K562 (cell line): Measurements from ENCODE around the gene LRRC1. TPM values are rescaled to one million over a fixed set of nuclear protein-coding genes. Genes with fewer than 3 reads are reported as not detected.

ENCODE experiments used
- ATAC-seq: fragments of 200-7000 bp; cut with Tn5 transposase; 3 replicates; pipeline ENCODE4 v1.9.1; 2020; ENCODE audit warnings: moderate library complexity
- BruUV-seq: library from RNA; stranded (reverse); fragments of 400-500 nt; replicated peaks from 2 replicates; lab custom pipeline; 2021; lab: Mats Ljungman, UMichigan
- CTCF ChIA-PET: fragments of 300-600 bp; formaldehyde crosslinking; extraction: SDS; loops from one replicate; lab custom pipeline; 2021; ENCODE audit warnings: low intra/inter-chr PET ratio; lab: Yijun Ruan, JAX
- POLR2A ChIA-PET: fragments of 300-600, 350-650 bp; sonication (Branson Sonifier 250); formaldehyde crosslinking; extraction: SDS; loops from one replicate; lab custom pipeline; 2021; ENCODE audit warnings: antibody characterized with exemption, inconsistent platforms; lab: Yijun Ruan, JAX
- DNase-seq, 4 experiments: peaks; one replicate each; pipeline versions ENCODE4 v3.0.0 to v3.0.0-alpha.2; 2011 to 2018; ENCODE audit warnings: low spot score in 3 of 4, mixed read lengths in 3 of 4; ENCODE audit errors: extremely low read depth in 1 of 4
- FAIRE-seq: peaks from 2 replicates; lab custom pipeline; 2011; peaks lifted over from hg19 to GRCh38; lab: Jason Lieb, UNC
- H2AFZ ChIP-seq: 2 replicates; pipeline ENCODE4 v1.6.0; 2011; ENCODE audit warnings: low read depth, low read length, control low read depth, inconsistent platforms
- H3K27ac ChIP-seq: fragments of 200-600 bp; 3 replicates; pipeline ENCODE4 v1.8.0; 2011; ENCODE audit warnings: low read depth, mild to moderate bottlenecking, control low read depth, inconsistent platforms, low read length, moderate library complexity, mixed read lengths; ENCODE audit errors: extremely low read depth
- H3K27me3 ChIP-seq, 2 experiments: fragments of 300-600 bp in 1 of 2; 2 replicates in 1 of 2; 3 replicates in 1 of 2; pipeline versions ENCODE4 v1.6.0 to v1.8.0; 2011; ENCODE audit warnings: inconsistent platforms in 2 of 2, low read length in 2 of 2, mild to moderate bottlenecking in 1 of 2, mixed read lengths in 1 of 2, moderate library complexity in 1 of 2; ENCODE audit not compliant: control insufficient read depth in 2 of 2, insufficient read depth in 2 of 2
- H3K36me3 ChIP-seq: fragments of 300-600 bp; 3 replicates; pipeline ENCODE4 v1.8.0; 2011; ENCODE audit warnings: mild to moderate bottlenecking, low read length, inconsistent platforms; ENCODE audit not compliant: control insufficient read depth, insufficient read depth
- H3K4me1 ChIP-seq, 2 experiments: fragments of 200-600 bp in 1 of 2; replicated peaks in 1 of 2; 2 replicates in 1 of 2; 3 replicates in 1 of 2; pipeline versions ENCODE4 v1.5.1 to v1.8.0; 2011; ENCODE audit warnings: inconsistent platforms in 2 of 2, low read length in 2 of 2, mild to moderate bottlenecking in 1 of 2, mixed read lengths in 1 of 2, moderate library complexity in 1 of 2; ENCODE audit not compliant: control insufficient read depth in 2 of 2, insufficient read depth in 2 of 2
- H3K4me2 ChIP-seq: 2 replicates; pipeline ENCODE4 v1.6.1; 2011; ENCODE audit warnings: low read length, control low read depth, inconsistent platforms, mixed read lengths; ENCODE audit not compliant: insufficient read depth
- H3K4me3 ChIP-seq: fragments of 200-600 bp; sonication (generic), shearing (Covaris generic); 2 replicates; pipeline ENCODE4 v1.5.1; 2016; ENCODE audit warnings: control low read depth, inconsistent platforms
- H3K79me2 ChIP-seq: fragments of 200-600 bp; 3 replicates; pipeline ENCODE4 v1.8.0; 2011; ENCODE audit warnings: low read length, inconsistent platforms; ENCODE audit not compliant: control insufficient read depth, insufficient read depth
- H3K9ac ChIP-seq, 2 experiments: 2 replicates each; pipeline versions ENCODE4 v1.6.0 to v1.6.1; 2011; ENCODE audit warnings: low read depth in 2 of 2, low read length in 2 of 2, control low read depth in 1 of 2, inconsistent platforms in 1 of 2, mild to moderate bottlenecking in 1 of 2, mixed read lengths in 1 of 2; ENCODE audit not compliant: insufficient read depth in 1 of 2
- H3K9me1 ChIP-seq: one replicate; pipeline ENCODE4 v1.6.0; 2011; ENCODE audit warnings: inconsistent platforms, mild to moderate bottlenecking, low read length, moderate library complexity; ENCODE audit not compliant: control insufficient read depth, insufficient read depth
- H3K9me3 ChIP-seq: replicated peaks from 2 replicates; pipeline ENCODE4 v1.5.1; 2011; ENCODE audit warnings: low read depth, low read length, inconsistent platforms; ENCODE audit not compliant: control insufficient read depth, insufficient read depth
- H4K20me1 ChIP-seq: replicated peaks from 2 replicates; pipeline ENCODE4 v1.6.1; 2011; ENCODE audit warnings: low read length, inconsistent platforms, mixed read lengths; ENCODE audit not compliant: control insufficient read depth, insufficient read depth
- ASH1L ChIP-seq: fragments of 450-650 bp; IDR thresholded peaks from 2 replicates; pipeline ENCODE4 v1.6.1; 2018; ENCODE audit warnings: borderline replicate concordance, mild to moderate bottlenecking, low read depth; ENCODE audit not compliant: partially characterized antibody
- EP300 ChIP-seq: IDR thresholded peaks from 2 replicates; pipeline ENCODE4 v1.6.1; 2012; ENCODE audit warnings: low read length, improper control_type of control experiment
- GTF3C2 ChIP-seq: IDR thresholded peaks from 3 replicates; pipeline ENCODE4 v1.6.1; 2011; ENCODE audit warnings: borderline replicate concordance, mild to moderate bottlenecking, moderate library complexity; ENCODE audit not compliant: insufficient read length; ENCODE audit errors: extremely low read depth
- NRF1 ChIP-seq, 2 experiments: fragments of 450-650 bp; IDR thresholded peaks in 1 of 2; conservative IDR thresholded peaks in 1 of 2; 2 replicates each; pipeline ENCODE4 v1.6.1; 2014; ENCODE audit warnings: mild to moderate bottlenecking in 2 of 2
- OTX1 ChIP-seq: fragments of 450-650 bp; formaldehyde crosslinking; IDR thresholded peaks from 2 replicates; pipeline ENCODE4 v1.4.0; 2022; ENCODE audit warnings: mild to moderate bottlenecking
- SMAD1 ChIP-seq: fragments of 150-350 bp; IDR thresholded peaks from 2 replicates; pipeline ENCODE4 v1.6.1; 2014; ENCODE audit warnings: low read length, low read depth; ENCODE audit not compliant: partially characterized antibody
- TAF7 ChIP-seq: fragments of 450-650 bp; IDR thresholded peaks from 2 replicates; pipeline ENCODE4 v1.6.1; 2016; ENCODE audit warnings: missing genetic modification characterization, missing compliant biosample characterization
- ZNF277 ChIP-seq: fragments of 250-450 bp; sonication (Bioruptor Pico); IDR thresholded peaks from 2 replicates; pipeline ENCODE4 v1.8.0; 2022; ENCODE audit warnings: inconsistent platforms, mild to moderate bottlenecking, moderate library complexity, borderline replicate concordance
- WGBS: fragments of 100-300 bp; shearing (Covaris generic); methylation state at CpG from one replicate; pipeline ENCODE4 v1.1.6; 2016; ENCODE audit warnings: low coverage, mixed read lengths; ENCODE audit not compliant: insufficient coverage; ENCODE audit errors: missing lambda C conversion rate; 5-methylcytosine and 5-hydroxymethylcytosine counted together
- in situ Hi-C: fragments of 300-500 bp; cut with MboI; formaldehyde crosslinking; loops from 4 replicates; pipeline ENCODE4 v1.15.0; 2018; ENCODE audit warnings: inconsistent platforms, mixed read lengths
- intact Hi-C: fragments of 100-400 bp; cut with micrococcal nuclease; formaldehyde crosslinking; loops from 2 replicates; pipeline ENCODE4 v1.14.2; 2022
- polyA plus RNA-seq, 8 experiments: library from polyadenylated mRNA; depleted of rRNA in 4 of 8; stranded (reverse) in 5 of 8; unstranded in 3 of 8; fragments of >200 nt; fragmentation: Nextera tagmentation in 2 of 8; fragmentation: Illumina TruSeq in 1 of 8; extraction: Ambion mirVana in 2 of 8; extraction: Trizol in 1 of 8; gene quantifications; 2 replicates each; pipeline versions ENCODE4 v1.2.1 to v1.2.3, GENCODE V29; 2011 to 2014; ENCODE audit warnings: inconsistent platforms in 1 of 8, missing spikeins in 1 of 8
- total RNA-seq, 7 experiments: library from RNA; depleted of rRNA in 6 of 7; stranded (reverse); fragments of >200 nt in 6 of 7; fragmentation: Illumina TruSeq in 2 of 7; extraction: Trizol in 2 of 7; gene quantifications; 2 replicates each; pipeline versions ENCODE4 v1.2.1 to v1.2.3, GENCODE V29; 2011 to 2021; ENCODE audit warnings: low replicate concordance in 1 of 7

The LRRC1 gene
- total and polyA plus RNA-seq, 9 of the 15 experiments (the other 6 are each of a cell fraction or from before 2014, with no cell fraction given) = not detected

GRCh38 chr6:53793318-53794136 lies 1.3 kb upstream of the LRRC1 start:
- no peaks in the 10 kb centered on the region for H4K20me1 ChIP-seq
- FAIRE-seq (no peak), ATAC-seq (no peak), DNase-seq (no peak)
- no peak overlapping the region for H2AFZ ChIP-seq
- no peaks in the 10 kb centered on the region for H3K9me3 ChIP-seq
- peaks cover 0 to 16% of the 10 kb centered on the region in 2 experiments; a peak in 1 of 5 replicates for H3K4me1 ChIP-seq
- H3K27me3 ChIP-seq = peaks cover 9 to 30% of the 10 kb centered on the region in 2 experiments; a peak in 3 of 5 replicates
- POLR2A ChIA-PET = interaction anchor here (0.5 kb wide), 1 partner anchor 298 kb away, joined by 4 read pairs; no protein-coding TSS in a partner anchor
- WGBS = 2% methylated on average over 22 of the region's 25 CpGs
- H3K9ac ChIP-seq = no peak overlapping the region
- BruUV-seq = no TSS peak
- no peak for TF ChIP-seq TAF7 (tag)
- peak; percentile 55 for TF ChIP-seq NRF1 (conservative IDR thresholded peaks at IDR 0.05 in 1 of 2, IDR thresholded peaks at IDR 0.05 in 1 of 2)
- H3K4me3 ChIP-seq = no peak overlapping the region
- intact Hi-C loops (no loop called here), in situ Hi-C loops (no loop called here)
- no peaks in the 10 kb centered on the region for H3K36me3 ChIP-seq
- H3K79me2 ChIP-seq = no peaks in the 10 kb centered on the region
- no peak overlapping the region for H3K27ac ChIP-seq
- CTCF ChIA-PET = no interaction called here
- no peaks in the 10 kb centered on the region for H3K9me1 ChIP-seq
- H3K4me2 ChIP-seq = no peak overlapping the region

GRCh38 chr6:53794137-53794719 lies 577 bp upstream of the LRRC1 start:
- no peak for FAIRE-seq
- no peak overlapping the region for H3K27ac ChIP-seq
- TF ChIP-seq OTX1 (no peak), GTF3C2 (no peak), ASH1L (no peak), SMAD1 (no peak), ZNF277 (CRISPR knock-in tag) (no peak), EP300 (no peak)

More at GRCh38 chr6:53794137-53794719, 577 bp upstream of the LRRC1 start:
- ChIA-PET POLR2A (interaction anchor here (0.5 kb wide), 1 partner anchor 299 kb away, joined by 4 read pairs; no protein-coding TSS in a partner anchor), CTCF (no interaction called here)
- Histone ChIP-seq H3K9ac (no peak overlapping the region), H4K20me1 (no peaks in the 10 kb centered on the region), H3K27me3 (peaks cover 9 to 30% of the 10 kb centered on the region in 2 experiments; a peak in 3 of 5 replicates), H3K4me1 (peaks cover 0 to 16% of the 10 kb centered on the region in 2 experiments; a peak in 1 of 5 replicates), H3K36me3 (no peaks in the 10 kb centered on the region), H3K4me2 (no peak overlapping the region), H2AFZ (no peak overlapping the region), H3K9me3 (no peaks in the 10 kb centered on the region), H3K4me3 (no peak overlapping the region), H3K79me2 (no peaks in the 10 kb centered on the region), H3K9me1 (no peaks in the 10 kb centered on the region)
- no TSS peak for BruUV-seq
- no peak for DNase-seq
- intact Hi-C loops = no loop called here
- no peak for ATAC-seq
- in situ Hi-C loops = no loop called here
- WGBS = 16% methylated on average over 18 of the region's 27 CpGs
